A172 (cell line): Measurements from ENCODE around the gene SLC16A8. TPM values are rescaled to one million over a fixed set of nuclear protein-coding genes. Genes with fewer than 3 reads are reported as not detected.

Source experiments
- DNase-seq: peaks from one replicate; pipeline ENCODE4 v3.0.0-alpha.2; 2015; ENCODE audit warnings: low spot score
- total RNA-seq: library from RNA; depleted of rRNA; stranded (reverse); fragments of >200 nt; shearing (Covaris generic); gene quantifications from 2 replicates; pipeline ENCODE4 v1.2.3, GENCODE V29; 2014

The SLC16A8 gene
- total RNA-seq, 1 experiment from 2014 or later: not detected

GRCh38 chr22:38114484-38115398 is 30.8 kb upstream of the SLC16A8 start:
- peak; percentile 59 for DNase-seq

GRCh38 chr22:38112381-38112780 is 28.4 kb upstream of the SLC16A8 start:
- no peak for DNase-seq

- no peak for DNase-seq
Measured at GRCh38 chr22:38111925-38112355, 28.0 kb upstream of the SLC16A8 start.

- DNase-seq: no peak
Measured at GRCh38 chr22:38110863-38111852, 27.2 kb upstream of the SLC16A8 start.

GRCh38 chr22:38110008-38110862 is 26.3 kb upstream of the SLC16A8 start, which contains the start of gene BAIAP2L2:
Gene BAIAP2L2, minus strand, starts transcription at chr22:38110684. Its CDS starts 159 bp downstream, at chr22:38110525.
- DNase-seq: no peak

GRCh38 chr22:38109371-38110001 is 25.5 kb upstream of the SLC16A8 start:
- DNase-seq: no peak

- no peak for DNase-seq
Measured at GRCh38 chr22:38108561-38109319, 24.8 kb upstream of the SLC16A8 start.

- no peak for DNase-seq
Measured at GRCh38 chr22:38107692-38108515, 23.9 kb upstream of the SLC16A8 start.

GRCh38 chr22:38106814-38107578 is 23.0 kb upstream of the SLC16A8 start:
- no peak for DNase-seq

- DNase-seq: no peak
Measured at GRCh38 chr22:38104084-38104483, 20.1 kb upstream of the SLC16A8 start.

GRCh38 chr22:38103641-38104040 is 19.7 kb upstream of the SLC16A8 start:
- no peak for DNase-seq

GRCh38 chr22:38098410-38099249 is 14.6 kb upstream of the SLC16A8 start:
- DNase-seq: peak; percentile 15

GRCh38 chr22:38097557-38098409 is 13.8 kb upstream of the SLC16A8 start:
- no peak for DNase-seq

GRCh38 chr22:38097058-38097457 is 13.1 kb upstream of the SLC16A8 start:
- DNase-seq: no peak

GRCh38 chr22:38089474-38089851 is 5.5 kb upstream of the SLC16A8 start:
- DNase-seq: no peak
